ENCODE measurements around the gene CFAP47.
"Not testable (repeated sequence)": the region's sequence is repeated elsewhere in the genome, so short reads cannot be mapped to it uniquely, and the experiment has no call there.

CFAP47 gene

DNA sequence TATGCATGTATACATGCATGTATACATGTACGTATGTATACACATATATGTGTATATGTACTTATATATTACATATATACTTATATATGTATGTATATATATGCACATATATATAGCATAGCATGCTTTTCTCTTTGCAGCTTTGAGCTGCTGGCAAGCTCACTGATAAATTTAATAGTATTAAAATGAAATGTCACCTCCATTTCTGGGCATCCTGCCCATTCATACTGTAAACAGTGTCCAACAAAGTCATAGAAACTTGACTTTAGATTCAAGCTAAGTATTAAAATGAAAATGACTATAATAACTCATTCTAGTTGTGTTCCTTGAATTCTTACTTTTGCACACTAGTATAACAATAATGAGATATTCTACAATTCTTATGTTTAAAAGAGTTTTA lies 163.7 kb downstream of the CFAP47 start:
- no peaks in the 10 kb centered on the region for H3K4me1 ChIP-seq (ENCODE audit: control insufficient read depth, insufficient read depth, low read length)

GRCh38 chrX:36087366-36087765 lies 167.8 kb downstream of the CFAP47 start:
- H3K9ac ChIP-seq (ENCODE audit: low read depth, low read length), result no peak overlapping the region
- no peak overlapping the region for H3K4me3 ChIP-seq (ENCODE audit: low read depth, low read length)
- H3K36me3 ChIP-seq (ENCODE audit: control insufficient read depth, insufficient read depth, low read length), result no peaks in the 10 kb centered on the region
- H3K9me3 ChIP-seq (ENCODE audit: control insufficient read depth, insufficient read depth, low read length), result no peaks in the 10 kb centered on the region
- no peaks in the 10 kb centered on the region for H3K4me1 ChIP-seq (ENCODE audit: control insufficient read depth, insufficient read depth, low read length)
- no peaks in the 10 kb centered on the region for H3K27me3 ChIP-seq (ENCODE audit: control insufficient read depth, insufficient read depth, low read length)

More for the DNA sequence above, 163.7 kb downstream of the CFAP47 start:
- Histone ChIP-seq H3K36me3 (ENCODE audit: control insufficient read depth, insufficient read depth, low read length) (no peaks in the 10 kb centered on the region), H3K4me3 (ENCODE audit: low read depth, low read length) (no peak overlapping the region), H3K27me3 (ENCODE audit: control insufficient read depth, insufficient read depth, low read length) (no peaks in the 10 kb centered on the region), H3K9me3 (ENCODE audit: control insufficient read depth, insufficient read depth, low read length) (no peaks in the 10 kb centered on the region), H3K9ac (ENCODE audit: low read depth, low read length) (no peak overlapping the region)

DNA sequence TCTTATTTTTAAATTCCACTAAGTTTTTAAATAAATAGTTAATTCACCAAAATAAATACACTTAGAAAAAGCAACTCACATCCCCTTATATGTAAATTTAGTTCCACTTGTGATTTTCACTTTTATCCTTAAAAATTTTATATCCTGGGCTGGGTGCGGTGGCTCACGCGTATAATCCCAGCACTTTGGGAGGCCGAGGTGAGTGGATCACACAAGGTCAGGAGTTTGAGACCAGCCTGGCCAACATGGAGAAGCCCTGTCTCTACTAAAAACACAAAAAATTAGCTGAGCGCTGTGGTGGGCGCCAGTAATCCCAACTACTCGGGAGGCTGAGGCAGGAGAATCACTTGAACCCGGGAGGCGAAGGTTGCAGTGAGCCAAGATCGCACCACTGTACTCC lies 169.4 kb downstream of the CFAP47 start:
- not testable (repeated sequence) for H3K4me3 ChIP-seq (ENCODE audit: low read depth, low read length); H3K4me1 ChIP-seq (ENCODE audit: control insufficient read depth, insufficient read depth, low read length); H3K9ac ChIP-seq (ENCODE audit: low read depth, low read length); H3K27me3 ChIP-seq (ENCODE audit: control insufficient read depth, insufficient read depth, low read length); H3K36me3 ChIP-seq (ENCODE audit: control insufficient read depth, insufficient read depth, low read length); H3K9me3 ChIP-seq (ENCODE audit: control insufficient read depth, insufficient read depth, low read length)

- no peak overlapping the region for H3K4me3 ChIP-seq (ENCODE audit: low read depth, low read length)
Measured at GRCh38 chrX:36102425-36102824, 182.9 kb downstream of the CFAP47 start.

GRCh38 chrX:36116222-36116621 lies 196.7 kb downstream of the CFAP47 start:
- no peaks in the 10 kb centered on the region for H3K36me3 ChIP-seq (ENCODE audit: control insufficient read depth, insufficient read depth, low read length)
- H3K9ac ChIP-seq (ENCODE audit: low read depth, low read length), result no peak overlapping the region
- H3K4me3 ChIP-seq (ENCODE audit: low read depth, low read length), result no peak overlapping the region
- no peaks in the 10 kb centered on the region for H3K27me3 ChIP-seq (ENCODE audit: control insufficient read depth, insufficient read depth, low read length)
- H3K9me3 ChIP-seq (ENCODE audit: control insufficient read depth, insufficient read depth, low read length), result no peaks in the 10 kb centered on the region
- no peaks in the 10 kb centered on the region for H3K4me1 ChIP-seq (ENCODE audit: control insufficient read depth, insufficient read depth, low read length)

More at GRCh38 chrX:36102425-36102824, 182.9 kb downstream of the CFAP47 start:
- Histone ChIP-seq H3K9me3 (ENCODE audit: control insufficient read depth, insufficient read depth, low read length) (no peaks in the 10 kb centered on the region), H3K36me3 (ENCODE audit: control insufficient read depth, insufficient read depth, low read length) (no peaks in the 10 kb centered on the region), H3K9ac (ENCODE audit: low read depth, low read length) (no peak overlapping the region), H3K27me3 (ENCODE audit: control insufficient read depth, insufficient read depth, low read length) (no peaks in the 10 kb centered on the region), H3K4me1 (ENCODE audit: control insufficient read depth, insufficient read depth, low read length) (no peaks in the 10 kb centered on the region)

- Histone ChIP-seq H3K36me3 (ENCODE audit: control insufficient read depth, insufficient read depth, low read length) (no peaks in the 10 kb centered on the region), H3K4me1 (ENCODE audit: control insufficient read depth, insufficient read depth, low read length) (no peaks in the 10 kb centered on the region), H3K4me3 (ENCODE audit: low read depth, low read length) (no peak overlapping the region), H3K27me3 (ENCODE audit: control insufficient read depth, insufficient read depth, low read length) (no peaks in the 10 kb centered on the region), H3K9me3 (ENCODE audit: control insufficient read depth, insufficient read depth, low read length) (no peaks in the 10 kb centered on the region), H3K9ac (ENCODE audit: low read depth, low read length) (no peak overlapping the region)
Measured at GRCh38 chrX:36159254-36159653, 239.7 kb downstream of the CFAP47 start.

DNA sequence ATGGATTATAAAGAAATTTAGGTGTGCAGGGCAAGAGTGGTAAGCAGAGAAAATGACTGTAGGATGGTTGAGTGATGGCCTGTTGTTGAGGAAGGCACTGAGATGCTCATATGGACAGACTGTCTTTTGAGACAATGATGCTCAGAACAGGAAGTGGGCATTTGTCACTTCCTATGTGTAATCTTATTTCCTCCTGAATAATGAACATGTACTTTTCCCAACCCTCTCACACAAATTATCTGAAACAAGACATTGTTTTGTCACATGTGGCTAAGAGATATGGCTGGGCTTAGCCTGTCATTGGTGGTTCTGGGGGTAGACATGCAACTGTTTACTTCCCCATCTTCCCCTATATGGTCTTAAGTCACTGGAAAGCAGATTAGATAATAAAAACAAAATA lies 240.5 kb downstream of the CFAP47 start:
- Histone ChIP-seq H3K4me3 (ENCODE audit: low read depth, low read length) (no peak overlapping the region), H3K9ac (ENCODE audit: low read depth, low read length) (no peak overlapping the region), H3K4me1 (ENCODE audit: control insufficient read depth, insufficient read depth, low read length) (no peaks in the 10 kb centered on the region), H3K36me3 (ENCODE audit: control insufficient read depth, insufficient read depth, low read length) (no peaks in the 10 kb centered on the region), H3K9me3 (ENCODE audit: control insufficient read depth, insufficient read depth, low read length) (no peaks in the 10 kb centered on the region), H3K27me3 (ENCODE audit: control insufficient read depth, insufficient read depth, low read length) (no peaks in the 10 kb centered on the region)

GRCh38 chrX:36198575-36198974 lies 279.0 kb downstream of the CFAP47 start:
- H3K36me3 ChIP-seq (ENCODE audit: control insufficient read depth, insufficient read depth, low read length), result no peaks in the 10 kb centered on the region
- H3K9me3 ChIP-seq (ENCODE audit: control insufficient read depth, insufficient read depth, low read length), result no peaks in the 10 kb centered on the region
- H3K27me3 ChIP-seq (ENCODE audit: control insufficient read depth, insufficient read depth, low read length), result no peaks in the 10 kb centered on the region
- no peaks in the 10 kb centered on the region for H3K4me1 ChIP-seq (ENCODE audit: control insufficient read depth, insufficient read depth, low read length)
- H3K9ac ChIP-seq (ENCODE audit: low read depth, low read length), result no peak overlapping the region
- no peak overlapping the region for H3K4me3 ChIP-seq (ENCODE audit: low read depth, low read length)

DNA sequence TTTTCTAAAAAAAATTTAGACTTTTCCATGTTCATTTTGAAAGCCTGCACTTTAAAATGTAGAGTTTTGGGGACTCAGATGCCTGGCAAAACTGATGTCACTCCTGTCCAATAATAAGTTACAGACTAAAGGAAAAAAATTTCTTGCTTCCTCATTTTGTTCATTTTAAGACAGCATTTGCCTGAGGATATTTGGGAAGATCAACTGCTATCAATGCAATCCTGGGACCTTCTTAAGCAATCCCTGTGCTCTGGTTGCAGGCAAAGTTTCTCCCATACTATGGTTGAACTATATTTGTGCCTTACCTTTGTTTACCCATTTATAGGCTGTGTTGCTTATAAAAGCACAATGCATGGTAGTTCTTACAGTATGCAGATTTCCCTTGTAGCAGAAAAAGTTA lies 280.4 kb downstream of the CFAP47 start:
- no peaks in the 10 kb centered on the region for H3K36me3 ChIP-seq (ENCODE audit: control insufficient read depth, insufficient read depth, low read length)
- H3K4me1 ChIP-seq (ENCODE audit: control insufficient read depth, insufficient read depth, low read length), result no peaks in the 10 kb centered on the region
- H3K9me3 ChIP-seq (ENCODE audit: control insufficient read depth, insufficient read depth, low read length), result no peaks in the 10 kb centered on the region
- H3K27me3 ChIP-seq (ENCODE audit: control insufficient read depth, insufficient read depth, low read length), result no peaks in the 10 kb centered on the region
- no peak overlapping the region for H3K9ac ChIP-seq (ENCODE audit: low read depth, low read length)
- H3K4me3 ChIP-seq (ENCODE audit: low read depth, low read length), result no peak overlapping the region

- H3K9ac ChIP-seq (ENCODE audit: low read depth, low read length), result no peak overlapping the region
- H3K36me3 ChIP-seq (ENCODE audit: control insufficient read depth, insufficient read depth, low read length), result no peaks in the 10 kb centered on the region
- no peaks in the 10 kb centered on the region for H3K27me3 ChIP-seq (ENCODE audit: control insufficient read depth, insufficient read depth, low read length)
- H3K9me3 ChIP-seq (ENCODE audit: control insufficient read depth, insufficient read depth, low read length), result no peaks in the 10 kb centered on the region
- H3K4me1 ChIP-seq (ENCODE audit: control insufficient read depth, insufficient read depth, low read length), result peaks cover 20% of the 10 kb centered on the region
- no peak overlapping the region for H3K4me3 ChIP-seq (ENCODE audit: low read depth, low read length)
Measured at GRCh38 chrX:36214924-36215323, 295.4 kb downstream of the CFAP47 start.

DNA sequence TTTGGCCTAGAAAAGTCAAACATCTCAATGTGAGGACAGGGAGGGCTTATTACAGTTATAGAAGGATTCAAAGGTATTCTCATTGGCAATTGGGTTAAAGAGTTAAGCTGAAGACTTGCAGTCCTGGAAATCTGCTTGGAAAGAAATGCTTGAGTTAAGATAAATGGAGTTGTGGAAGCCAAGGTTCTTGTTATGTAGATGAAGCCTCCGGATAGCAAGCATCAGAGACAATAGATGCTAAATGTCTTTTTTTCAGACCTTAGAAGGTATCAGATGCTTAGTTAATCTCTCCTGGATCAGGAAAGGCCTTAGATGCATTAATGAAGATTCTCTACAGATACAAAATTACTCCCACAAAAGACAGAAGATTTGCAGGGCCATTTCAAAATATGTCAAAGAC lies 299.3 kb downstream of the CFAP47 start:
- Histone ChIP-seq H3K4me3 (ENCODE audit: low read depth, low read length) (no peak overlapping the region), H3K27me3 (ENCODE audit: control insufficient read depth, insufficient read depth, low read length) (no peaks in the 10 kb centered on the region), H3K9me3 (ENCODE audit: control insufficient read depth, insufficient read depth, low read length) (no peaks in the 10 kb centered on the region), H3K9ac (ENCODE audit: low read depth, low read length) (no peak overlapping the region), H3K4me1 (ENCODE audit: control insufficient read depth, insufficient read depth, low read length) (peaks cover 20% of the 10 kb centered on the region), H3K36me3 (ENCODE audit: control insufficient read depth, insufficient read depth, low read length) (no peaks in the 10 kb centered on the region)

GRCh38 chrX:36234840-36235528 lies 315.4 kb downstream of the CFAP47 start:
- H3K4me3 ChIP-seq (ENCODE audit: low read depth, low read length); H3K4me1 ChIP-seq (ENCODE audit: control insufficient read depth, insufficient read depth, low read length); H3K27me3 ChIP-seq (ENCODE audit: control insufficient read depth, insufficient read depth, low read length); H3K9ac ChIP-seq (ENCODE audit: low read depth, low read length); H3K9me3 ChIP-seq (ENCODE audit: control insufficient read depth, insufficient read depth, low read length); H3K36me3 ChIP-seq (ENCODE audit: control insufficient read depth, insufficient read depth, low read length): not testable (repeated sequence)

All from iPS-15b (cell line).